ENCODE measurements around the gene MAP3K5. TPM values are rescaled to one million over a fixed set of nuclear protein-coding genes. Genes with fewer than 3 reads are reported as not detected.
"Not testable (repeated sequence)": the region's sequence is repeated elsewhere in the genome, so short reads cannot be mapped to it uniquely, and the experiment has no call there.

The MAP3K5 gene
- 1 to 10 TPM in 11 of 12 donors, not detected in 1; 1.9 to 6.4 (median 2.3) TPM for polyA plus RNA-seq (ENCODE audit: insufficient read length in 12 of 12)
- long read RNA-seq, donor 1, result 0 reads
- long read RNA-seq, donor 2, result 0 reads
- long read RNA-seq, donor 3, result 0 reads
- long read RNA-seq, donor 4, result 0 reads
- long read RNA-seq, donor 5, result 0 reads
- long read RNA-seq, donor 6, result 0 reads
- long read RNA-seq, donor 7, result 0 reads
- long read RNA-seq, donor 8, result 0 reads
- long read RNA-seq, donor 9, result 0 reads
- long read RNA-seq, donor 10, result 0 reads
- long read RNA-seq, donor 11, result 0 reads

- DNase-seq, result peak; percentile 84
Observed at GRCh38 chr6:136792410-136793262, at the start of gene MAP3K5. Gene MAP3K5 (minus strand): TSS chr6:136792477. CDS start chr6:136792157, 320 bp downstream.

GRCh38 chr6:136840276-136841001, 48.2 kb upstream of the MAP3K5 start:
- DNase-seq, result no peak

GRCh38 chr6:136831873-136832562, 39.7 kb upstream of the MAP3K5 start:
- DNase-seq, result no peak

GRCh38 chr6:136826216-136826615, 33.9 kb upstream of the MAP3K5 start:
- no peak for DNase-seq

GRCh38 chr6:136823128-136823660, 30.9 kb upstream of the MAP3K5 start:
- no peak for DNase-seq

GRCh38 chr6:136822376-136823127, 30.3 kb upstream of the MAP3K5 start, which contains the start of gene PEX7:
Gene PEX7 (plus strand): TSS chr6:136822592. CDS start chr6:136822666, 74 bp downstream.
- DNase-seq, result peak; percentile 95

GRCh38 chr6:136822046-136822375, 29.7 kb upstream of the MAP3K5 start:
- no peak for DNase-seq

- no peak for DNase-seq
Observed at GRCh38 chr6:136820561-136820960, 28.3 kb upstream of the MAP3K5 start.

GRCh38 chr6:136816656-136817055, 24.4 kb upstream of the MAP3K5 start:
- no peak for DNase-seq

GRCh38 chr6:136815608-136816007, 23.3 kb upstream of the MAP3K5 start:
- DNase-seq, result not testable (repeated sequence)

GRCh38 chr6:136812174-136812573, 19.9 kb upstream of the MAP3K5 start:
- DNase-seq, result no peak

GRCh38 chr6:136811272-136811671, 19.0 kb upstream of the MAP3K5 start:
- no peak for DNase-seq

GRCh38 chr6:136809091-136809860, 17.0 kb upstream of the MAP3K5 start:
- no peak for DNase-seq

GRCh38 chr6:136803608-136804007, 11.3 kb upstream of the MAP3K5 start:
- DNase-seq, result no peak

GRCh38 chr6:136801581-136801980, 9.3 kb upstream of the MAP3K5 start:
- no peak for DNase-seq

GRCh38 chr6:136798044-136798443, 5.8 kb upstream of the MAP3K5 start:
- DNase-seq, result no peak

GRCh38 chr6:136795996-136796395, 3.7 kb upstream of the MAP3K5 start:
- DNase-seq, result no peak

- no peak for DNase-seq
Observed at GRCh38 chr6:136795386-136795785, 3.1 kb upstream of the MAP3K5 start.

GRCh38 chr6:136793363-136793762, 1.1 kb upstream of the MAP3K5 start:
- DNase-seq, result no peak

- DNase-seq, result no peak
Observed at GRCh38 chr6:136792095-136792409, 225 bp downstream of the MAP3K5 start.

Measured in muscle of arm (tissue), 14 donors.